ENCODE measurements around the gene FMN1. TPM values are rescaled to one million over a fixed set of nuclear protein-coding genes. Genes with fewer than 3 reads are reported as not detected.

Gene FMN1
- 4.2 and 5.8 TPM in 2 replicates for total RNA-seq
- long read RNA-seq, full-length matches to known transcripts = 5 of 9 reads
- long read RNA-seq, partial matches to known transcripts = 2 of 9 reads
- long read RNA-seq, other reads (novel, unspliced or antisense) = 2 of 9 reads

- Mint-ChIP-seq H3K4me3 (ENCODE audit: unreplicated experiment) (peak within 1 kb of the TSS; percentile 82), H3K4me1 (ENCODE audit: unreplicated experiment) (peaks cover 8% of the 10 kb centered on the region), H3K27me3 (ENCODE audit: unreplicated experiment) (peaks cover 25% of the 10 kb centered on the region), H3K36me3 (ENCODE audit: unreplicated experiment) (no peaks in the 10 kb centered on the region), H3K27ac (ENCODE audit: unreplicated experiment) (peak within 1 kb of the TSS; percentile 47), H3K9me3 (ENCODE audit: unreplicated experiment) (no peaks in the 10 kb centered on the region)
- DNase-seq (ENCODE audit: extremely low spot score, unreplicated experiment) = peak; percentile 98
- no peak for TF ChIP-seq CTCF (IDR thresholded peaks at IDR 0.05)
Observed at GRCh38 chr15:33194704-33195670, at the start of gene FMN1. FMN1 (minus strand) TSS chr15:33194714; CDS start chr15:33154914, 39,800 bp downstream.

- TF ChIP-seq CTCF (IDR thresholded peaks at IDR 0.05) = no peak
- Mint-ChIP-seq H3K27ac (ENCODE audit: unreplicated experiment) (no peak overlapping the region), H3K36me3 (ENCODE audit: unreplicated experiment) (no peaks in the 10 kb centered on the region), H3K27me3 (ENCODE audit: unreplicated experiment) (no peaks in the 10 kb centered on the region), H3K4me3 (ENCODE audit: unreplicated experiment) (no peak overlapping the region), H3K9me3 (ENCODE audit: unreplicated experiment) (no peaks in the 10 kb centered on the region), H3K4me1 (ENCODE audit: unreplicated experiment) (peaks cover 22% of the 10 kb centered on the region)
- DNase-seq (ENCODE audit: extremely low spot score, unreplicated experiment) = no peak
Observed at GRCh38 chr15:33243869-33244268, 49.4 kb upstream of the FMN1 start.

- no peaks in the 10 kb centered on the region for H3K36me3 Mint-ChIP-seq (ENCODE audit: unreplicated experiment)
- DNase-seq (ENCODE audit: extremely low spot score, unreplicated experiment) = no peak
- H3K9me3 Mint-ChIP-seq (ENCODE audit: unreplicated experiment) = no peaks in the 10 kb centered on the region
- H3K4me1 Mint-ChIP-seq (ENCODE audit: unreplicated experiment) = peaks cover 22% of the 10 kb centered on the region
- H3K27ac Mint-ChIP-seq (ENCODE audit: unreplicated experiment) = no peak overlapping the region
- no peak overlapping the region for H3K4me3 Mint-ChIP-seq (ENCODE audit: unreplicated experiment)
- no peak for TF ChIP-seq CTCF (IDR thresholded peaks at IDR 0.05)
- H3K27me3 Mint-ChIP-seq (ENCODE audit: unreplicated experiment) = no peaks in the 10 kb centered on the region
Observed at GRCh38 chr15:33243393-33243792, 48.9 kb upstream of the FMN1 start.

- Mint-ChIP-seq H3K36me3 (ENCODE audit: unreplicated experiment) (no peaks in the 10 kb centered on the region), H3K4me1 (ENCODE audit: unreplicated experiment) (peaks cover 22% of the 10 kb centered on the region), H3K9me3 (ENCODE audit: unreplicated experiment) (no peaks in the 10 kb centered on the region), H3K27me3 (ENCODE audit: unreplicated experiment) (no peaks in the 10 kb centered on the region), H3K4me3 (ENCODE audit: unreplicated experiment) (no peak overlapping the region), H3K27ac (ENCODE audit: unreplicated experiment) (peak overlapping the region; percentile 47)
- DNase-seq (ENCODE audit: extremely low spot score, unreplicated experiment) = no peak
- TF ChIP-seq CTCF (IDR thresholded peaks at IDR 0.05) = peak; percentile 60
Observed at GRCh38 chr15:33242669-33243191, 48.2 kb upstream of the FMN1 start.

GRCh38 chr15:33242165-33242564, 47.7 kb upstream of the FMN1 start:
- no peak for DNase-seq (ENCODE audit: extremely low spot score, unreplicated experiment)
- H3K27me3 Mint-ChIP-seq (ENCODE audit: unreplicated experiment) = no peaks in the 10 kb centered on the region
- H3K9me3 Mint-ChIP-seq (ENCODE audit: unreplicated experiment) = no peaks in the 10 kb centered on the region
- H3K4me1 Mint-ChIP-seq (ENCODE audit: unreplicated experiment) = peaks cover 22% of the 10 kb centered on the region
- no peaks in the 10 kb centered on the region for H3K36me3 Mint-ChIP-seq (ENCODE audit: unreplicated experiment)
- H3K4me3 Mint-ChIP-seq (ENCODE audit: unreplicated experiment) = no peak overlapping the region
- no peak for TF ChIP-seq CTCF (IDR thresholded peaks at IDR 0.05)
- H3K27ac Mint-ChIP-seq (ENCODE audit: unreplicated experiment) = peak overlapping the region; percentile 54

Data from osteocyte (in vitro differentiated cells).